ENCODE results near the gene SYCE3.

GRCh38 chr22:50531962-50532674 is 30.6 kb downstream of the SYCE3 start:
- TF ChIP-seq POLR2A (IDR thresholded peaks at IDR 0.05) (peak in 1 of 2 donors; percentile 8), POLR2AphosphoS5 (IDR thresholded peaks at IDR 0.05) (peak; percentile 37 to 63 (median 46))
